ENCODE results near the gene C21orf91. TPM values are rescaled to one million over a fixed set of nuclear protein-coding genes. Genes with fewer than 3 reads are reported as not detected.

The C21orf91 gene
- 34.6 TPM for polyA plus RNA-seq (2013, experiment 1 of 4)
- polyA plus RNA-seq (2013, experiment 2 of 4), result 33.0 TPM
- 28.3 TPM for polyA plus RNA-seq (2013, experiment 3 of 4)
- 37.0 TPM for polyA plus RNA-seq (2013, experiment 4 of 4)

GRCh38 chr21:17819114-17819876 lies at the start of gene C21orf91:
C21orf91 (minus strand) TSS chr21:17819356; CDS start chr21:17818318, 1,038 bp downstream.
- Histone ChIP-seq H3K36me3 (ENCODE audit: control insufficient read depth, insufficient read depth, low read length) (peaks cover 4% of the 10 kb centered on the region), H3K9me3 (ENCODE audit: control insufficient read depth, low read length) (no peaks in the 10 kb centered on the region), H3K4me1 (ENCODE audit: control insufficient read depth, insufficient read depth, low read length) (no peaks in the 10 kb centered on the region), H3K27ac (ENCODE audit: insufficient read depth, low read depth, low read length, poor library complexity, severe bottlenecking) (peak within 1 kb of the TSS; percentile 97), H3K27me3 (ENCODE audit: control insufficient read depth, insufficient read depth, low read length, poor library complexity, severe bottlenecking) (no peaks in the 10 kb centered on the region), H3K4me3 (ENCODE audit: insufficient read depth, low read depth, low read length) (peak within 1 kb of the TSS; percentile 85)
- WGBS, 2 experiments, result 0% methylated on average over 78 of the region's 78 CpGs

DNA sequence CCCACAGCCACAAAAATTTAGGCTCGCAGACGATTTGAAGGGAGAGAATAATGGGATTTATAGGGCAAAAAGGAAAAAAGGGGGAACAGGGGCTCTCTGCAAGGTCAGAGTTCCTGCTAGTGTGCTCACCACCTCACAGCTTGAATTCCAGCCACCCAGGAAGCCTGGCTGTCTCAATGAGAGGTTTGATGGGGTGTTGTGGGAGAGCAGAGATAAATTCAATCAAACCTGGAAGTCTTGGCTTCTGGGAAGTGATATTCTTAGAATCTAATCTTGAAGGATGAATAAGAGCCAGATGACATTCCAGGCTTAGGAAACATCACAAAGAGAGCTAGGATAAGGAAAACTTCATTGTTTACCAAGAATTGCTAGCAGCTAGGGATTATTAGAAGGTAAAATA lies 47.4 kb upstream of the C21orf91 start:
- H3K9me3 ChIP-seq (ENCODE audit: control insufficient read depth, low read length), result no peaks in the 10 kb centered on the region
- 80 to 85% methylated on average over 2 of the region's 2 CpGs for WGBS, 2 experiments
- no peak overlapping the region for H3K4me3 ChIP-seq (ENCODE audit: insufficient read depth, low read depth, low read length)
- H3K4me1 ChIP-seq (ENCODE audit: control insufficient read depth, insufficient read depth, low read length), result no peaks in the 10 kb centered on the region
- no peaks in the 10 kb centered on the region for H3K36me3 ChIP-seq (ENCODE audit: control insufficient read depth, insufficient read depth, low read length)
- H3K27ac ChIP-seq (ENCODE audit: insufficient read depth, low read depth, low read length, poor library complexity, severe bottlenecking), result no peak overlapping the region
- H3K27me3 ChIP-seq (ENCODE audit: control insufficient read depth, insufficient read depth, low read length, poor library complexity, severe bottlenecking), result no peaks in the 10 kb centered on the region

GRCh38 chr21:17859661-17860060 lies 40.5 kb upstream of the C21orf91 start:
- no peak overlapping the region for H3K4me3 ChIP-seq (ENCODE audit: insufficient read depth, low read depth, low read length)
- H3K27ac ChIP-seq (ENCODE audit: insufficient read depth, low read depth, low read length, poor library complexity, severe bottlenecking), result no peak overlapping the region
- no peaks in the 10 kb centered on the region for H3K36me3 ChIP-seq (ENCODE audit: control insufficient read depth, insufficient read depth, low read length)
- whole genome bisulfite sequencing, 2 experiments, result 50 to 53% methylated on average over 1 of the region's 1 CpG
- H3K27me3 ChIP-seq (ENCODE audit: control insufficient read depth, insufficient read depth, low read length, poor library complexity, severe bottlenecking), result no peaks in the 10 kb centered on the region
- no peaks in the 10 kb centered on the region for H3K4me1 ChIP-seq (ENCODE audit: control insufficient read depth, insufficient read depth, low read length)
- no peaks in the 10 kb centered on the region for H3K9me3 ChIP-seq (ENCODE audit: control insufficient read depth, low read length)

DNA sequence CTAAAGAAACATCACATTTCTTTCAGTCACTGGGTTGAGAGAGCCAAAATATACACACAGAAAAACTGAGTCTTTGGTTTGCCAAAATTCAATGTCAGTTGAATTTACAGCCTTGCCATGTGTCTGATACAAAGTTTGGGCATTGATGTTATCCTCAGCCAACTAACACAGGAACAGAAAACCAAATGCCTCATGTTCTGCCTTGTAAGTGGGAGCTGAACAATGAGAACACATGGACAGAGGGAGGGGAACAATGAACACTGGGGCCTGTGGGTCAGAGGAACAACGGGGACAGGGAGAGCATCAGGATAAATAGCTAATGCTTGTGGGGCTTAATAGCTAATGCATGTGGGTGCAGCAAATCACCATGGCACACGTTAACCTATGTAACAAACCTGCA lies 39.6 kb upstream of the C21orf91 start:
- no peaks in the 10 kb centered on the region for H3K36me3 ChIP-seq (ENCODE audit: control insufficient read depth, insufficient read depth, low read length)
- no peaks in the 10 kb centered on the region for H3K27me3 ChIP-seq (ENCODE audit: control insufficient read depth, insufficient read depth, low read length, poor library complexity, severe bottlenecking)
- H3K9me3 ChIP-seq (ENCODE audit: control insufficient read depth, low read length), result no peaks in the 10 kb centered on the region
- H3K27ac ChIP-seq (ENCODE audit: insufficient read depth, low read depth, low read length, poor library complexity, severe bottlenecking), result no peak overlapping the region
- no peak overlapping the region for H3K4me3 ChIP-seq (ENCODE audit: insufficient read depth, low read depth, low read length)
- WGBS, 2 experiments, result 75 to 83% methylated on average over 2 of the region's 2 CpGs
- no peaks in the 10 kb centered on the region for H3K4me1 ChIP-seq (ENCODE audit: control insufficient read depth, insufficient read depth, low read length)

GRCh38 chr21:17854745-17855144 lies 35.6 kb upstream of the C21orf91 start:
- 92 to 94% methylated on average over 2 to 3 of the region's 3 CpGs for WGBS, 2 experiments
- Histone ChIP-seq H3K27me3 (ENCODE audit: control insufficient read depth, insufficient read depth, low read length, poor library complexity, severe bottlenecking) (no peaks in the 10 kb centered on the region), H3K27ac (ENCODE audit: insufficient read depth, low read depth, low read length, poor library complexity, severe bottlenecking) (no peak overlapping the region), H3K4me1 (ENCODE audit: control insufficient read depth, insufficient read depth, low read length) (no peaks in the 10 kb centered on the region), H3K4me3 (ENCODE audit: insufficient read depth, low read depth, low read length) (no peak overlapping the region), H3K9me3 (ENCODE audit: control insufficient read depth, low read length) (no peaks in the 10 kb centered on the region), H3K36me3 (ENCODE audit: control insufficient read depth, insufficient read depth, low read length) (no peaks in the 10 kb centered on the region)

- Histone ChIP-seq H3K27ac (ENCODE audit: insufficient read depth, low read depth, low read length, poor library complexity, severe bottlenecking) (no peak overlapping the region), H3K27me3 (ENCODE audit: control insufficient read depth, insufficient read depth, low read length, poor library complexity, severe bottlenecking) (no peaks in the 10 kb centered on the region), H3K9me3 (ENCODE audit: control insufficient read depth, low read length) (no peaks in the 10 kb centered on the region), H3K4me1 (ENCODE audit: control insufficient read depth, insufficient read depth, low read length) (no peaks in the 10 kb centered on the region), H3K36me3 (ENCODE audit: control insufficient read depth, insufficient read depth, low read length) (no peaks in the 10 kb centered on the region), H3K4me3 (ENCODE audit: insufficient read depth, low read depth, low read length) (no peak overlapping the region)
- 81% methylated on average over 9 of the region's 9 CpGs for whole genome bisulfite sequencing, 2 experiments
Observed at GRCh38 chr21:17853393-17854275, 34.5 kb upstream of the C21orf91 start.

- H3K36me3 ChIP-seq (ENCODE audit: control insufficient read depth, insufficient read depth, low read length), result no peaks in the 10 kb centered on the region
- H3K4me1 ChIP-seq (ENCODE audit: control insufficient read depth, insufficient read depth, low read length), result no peaks in the 10 kb centered on the region
- H3K9me3 ChIP-seq (ENCODE audit: control insufficient read depth, low read length), result no peaks in the 10 kb centered on the region
- no peak overlapping the region for H3K4me3 ChIP-seq (ENCODE audit: insufficient read depth, low read depth, low read length)
- no peak overlapping the region for H3K27ac ChIP-seq (ENCODE audit: insufficient read depth, low read depth, low read length, poor library complexity, severe bottlenecking)
- no peaks in the 10 kb centered on the region for H3K27me3 ChIP-seq (ENCODE audit: control insufficient read depth, insufficient read depth, low read length, poor library complexity, severe bottlenecking)
- WGBS, 2 experiments, result 93 to 95% methylated on average over 3 of the region's 3 CpGs
Observed at GRCh38 chr21:17848228-17848627, 29.1 kb upstream of the C21orf91 start.

DNA sequence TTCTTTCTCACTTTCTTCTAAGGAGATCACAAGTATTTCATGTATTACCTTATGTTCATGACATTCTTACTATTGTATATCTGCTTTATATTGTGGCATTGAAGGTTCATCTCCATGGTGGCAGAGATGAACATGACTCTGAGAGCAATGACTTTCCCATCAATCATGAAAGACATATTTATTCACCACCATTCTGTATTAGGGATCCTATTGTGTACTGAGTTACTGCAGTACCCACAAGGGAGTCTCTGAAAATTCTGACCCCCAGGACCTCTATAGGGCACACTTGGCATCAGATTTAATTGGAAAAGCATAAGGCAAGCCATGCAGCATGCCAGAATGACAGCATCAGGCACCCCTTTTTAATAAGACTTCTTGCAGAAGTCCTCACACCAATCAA lies 21.9 kb upstream of the C21orf91 start:
- Histone ChIP-seq H3K27me3 (ENCODE audit: control insufficient read depth, insufficient read depth, low read length, poor library complexity, severe bottlenecking) (no peaks in the 10 kb centered on the region), H3K4me3 (ENCODE audit: insufficient read depth, low read depth, low read length) (no peak overlapping the region), H3K36me3 (ENCODE audit: control insufficient read depth, insufficient read depth, low read length) (no peaks in the 10 kb centered on the region), H3K9me3 (ENCODE audit: control insufficient read depth, low read length) (no peaks in the 10 kb centered on the region), H3K27ac (ENCODE audit: insufficient read depth, low read depth, low read length, poor library complexity, severe bottlenecking) (no peak overlapping the region), H3K4me1 (ENCODE audit: control insufficient read depth, insufficient read depth, low read length) (no peaks in the 10 kb centered on the region)

DNA sequence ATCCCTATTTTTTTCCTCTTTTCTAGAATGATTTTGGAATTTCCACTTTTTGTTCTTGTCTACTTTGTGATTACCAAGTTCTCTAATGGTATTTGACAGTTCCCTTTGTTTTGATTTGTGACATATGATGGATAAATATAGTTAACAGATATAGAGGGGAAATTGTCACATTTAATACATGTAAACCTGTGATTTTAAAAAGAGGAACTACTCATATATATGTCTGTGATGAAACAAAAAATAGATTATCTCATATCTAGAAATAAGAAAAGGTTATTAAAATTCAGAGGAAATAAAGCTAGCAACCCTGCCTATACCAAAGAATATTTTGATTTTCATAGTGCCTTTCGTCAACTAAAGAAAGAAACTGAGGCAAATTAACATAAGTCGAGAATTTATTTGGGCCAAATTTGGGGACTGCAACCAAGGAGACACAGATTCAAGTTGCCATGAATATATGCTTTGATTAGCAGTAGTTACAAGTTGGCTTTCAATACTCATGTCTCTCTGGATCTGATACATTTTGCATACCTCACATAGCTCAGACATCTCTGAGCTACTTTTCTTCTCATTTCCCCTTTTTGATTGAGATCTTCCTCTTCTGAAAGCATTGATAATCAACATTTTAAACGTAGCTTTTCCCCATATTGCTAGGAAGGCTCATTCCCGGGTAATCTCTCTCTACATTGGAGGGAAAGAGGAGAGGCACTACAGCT lies 15.6 kb upstream of the C21orf91 start:
- no peak overlapping the region for H3K4me3 ChIP-seq (ENCODE audit: insufficient read depth, low read depth, low read length)
- H3K9me3 ChIP-seq (ENCODE audit: control insufficient read depth, low read length), result no peaks in the 10 kb centered on the region
- H3K27ac ChIP-seq (ENCODE audit: insufficient read depth, low read depth, low read length, poor library complexity, severe bottlenecking), result no peak overlapping the region
- H3K4me1 ChIP-seq (ENCODE audit: control insufficient read depth, insufficient read depth, low read length), result no peaks in the 10 kb centered on the region
- 70 to 74% methylated on average over 4 of the region's 4 CpGs for WGBS, 2 experiments
- H3K36me3 ChIP-seq (ENCODE audit: control insufficient read depth, insufficient read depth, low read length), result no peaks in the 10 kb centered on the region
- no peaks in the 10 kb centered on the region for H3K27me3 ChIP-seq (ENCODE audit: control insufficient read depth, insufficient read depth, low read length, poor library complexity, severe bottlenecking)

- H3K4me1 ChIP-seq (ENCODE audit: control insufficient read depth, insufficient read depth, low read length), result no peaks in the 10 kb centered on the region
- no peak overlapping the region for H3K4me3 ChIP-seq (ENCODE audit: insufficient read depth, low read depth, low read length)
- H3K27me3 ChIP-seq (ENCODE audit: control insufficient read depth, insufficient read depth, low read length, poor library complexity, severe bottlenecking), result no peaks in the 10 kb centered on the region
- no peaks in the 10 kb centered on the region for H3K36me3 ChIP-seq (ENCODE audit: control insufficient read depth, insufficient read depth, low read length)
- H3K9me3 ChIP-seq (ENCODE audit: control insufficient read depth, low read length), result no peaks in the 10 kb centered on the region
- 92 to 94% methylated on average over 2 to 3 of the region's 3 CpGs for WGBS, 2 experiments
- H3K27ac ChIP-seq (ENCODE audit: insufficient read depth, low read depth, low read length, poor library complexity, severe bottlenecking), result no peak overlapping the region
Observed at GRCh38 chr21:17829472-17829871, 10.3 kb upstream of the C21orf91 start.
